Measurements from ENCODE around the gene MAML3.

DNA sequence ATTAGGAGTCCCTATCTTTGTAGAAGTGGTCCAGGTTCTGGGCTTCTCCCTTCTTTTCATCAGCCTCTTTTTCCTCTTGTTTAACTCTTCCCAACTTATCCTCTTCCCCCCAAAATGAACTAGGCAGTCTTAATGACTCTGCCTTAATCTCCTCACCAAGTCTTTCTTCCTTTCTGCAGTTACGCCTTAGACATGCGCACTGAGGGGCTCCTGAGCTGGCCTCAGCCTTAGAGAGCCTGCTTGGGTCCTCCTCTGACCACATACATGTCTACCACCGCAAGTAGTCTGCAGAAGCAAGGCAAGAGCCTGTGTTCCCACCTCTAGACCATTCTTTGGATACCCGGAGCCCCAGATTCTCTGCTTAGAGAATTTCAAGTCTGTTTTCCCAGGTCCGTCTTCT is 288.4 kb downstream of the MAML3 start:
- TF ChIP-seq CTCF (IDR thresholded peaks at IDR 0.05 in 8 of 11, conservative IDR thresholded peaks at IDR 0.05 in 3 of 11) (no peak), POLR2A (IDR thresholded peaks at IDR 0.05) (no peak)

Data from spleen (tissue), 7 donors.